GM21515 (cell line): ENCODE measurements around the gene EFNA2.
"Not testable (repeated sequence)": the region's sequence is repeated elsewhere in the genome, so short reads cannot be mapped to it uniquely, and the experiment has no call there.

ENCODE experiments used
- ATAC-seq: cut with Tn5 transposase; IDR thresholded peaks from one replicate; pipeline ENCODE4 v1.9.1; 2021; ENCODE audit not compliant: unreplicated experiment

EFNA2 gene

GRCh38 chr19:1285737-1286360, at the start of gene EFNA2:
Gene EFNA2, plus strand, starts transcription at chr19:1285873. Its CDS starts 296 bp downstream, at chr19:1286169.
- ATAC-seq = no peak

GRCh38 chr19:1236576-1236975, 49.1 kb upstream of the EFNA2 start:
- ATAC-seq = no peak

- ATAC-seq = no peak
Observed at GRCh38 chr19:1237027-1237659, 48.5 kb upstream of the EFNA2 start.

GRCh38 chr19:1237754-1238368, 47.8 kb upstream of the EFNA2 start, which contains the start of gene CBARP:
Gene CBARP, minus strand, starts transcription at chr19:1238005. Its CDS starts 1,905 bp downstream, at chr19:1236100.
- ATAC-seq = no peak

GRCh38 chr19:1238369-1239303, 47.0 kb upstream of the EFNA2 start:
- no peak for ATAC-seq

GRCh38 chr19:1239420-1239795, 46.3 kb upstream of the EFNA2 start:
- ATAC-seq = no peak

GRCh38 chr19:1239796-1240737, 45.6 kb upstream of the EFNA2 start:
- ATAC-seq = peak; percentile 34

- ATAC-seq = no peak
Observed at GRCh38 chr19:1240925-1241324, 44.7 kb upstream of the EFNA2 start.

GRCh38 chr19:1241417-1242095, 44.1 kb upstream of the EFNA2 start, which contains the start of gene ATP5F1D:
Gene ATP5F1D, plus strand, starts transcription at chr19:1241751. Its CDS starts 100 bp downstream, at chr19:1241851.
- peak; percentile 47 for ATAC-seq

- no peak for ATAC-seq
Observed at GRCh38 chr19:1243768-1244692, 41.6 kb upstream of the EFNA2 start.

- no peak for ATAC-seq
Observed at GRCh38 chr19:1244693-1245451, 40.8 kb upstream of the EFNA2 start.

GRCh38 chr19:1245494-1246264, 40.0 kb upstream of the EFNA2 start:
- no peak for ATAC-seq

- not testable (repeated sequence) for ATAC-seq
Observed at GRCh38 chr19:1246265-1247087, 39.2 kb upstream of the EFNA2 start.

GRCh38 chr19:1247748-1248138, 37.9 kb upstream of the EFNA2 start:
- no peak for ATAC-seq

GRCh38 chr19:1248139-1248785, 37.4 kb upstream of the EFNA2 start, which contains the start of gene MIDN:
Gene MIDN, plus strand, starts transcription at chr19:1248583. Its CDS starts 1,714 bp downstream, at chr19:1250297.
- peak; percentile 17 for ATAC-seq
